ENCODE results near the gene GCDH.

- TF ChIP-seq, protein P1, sequence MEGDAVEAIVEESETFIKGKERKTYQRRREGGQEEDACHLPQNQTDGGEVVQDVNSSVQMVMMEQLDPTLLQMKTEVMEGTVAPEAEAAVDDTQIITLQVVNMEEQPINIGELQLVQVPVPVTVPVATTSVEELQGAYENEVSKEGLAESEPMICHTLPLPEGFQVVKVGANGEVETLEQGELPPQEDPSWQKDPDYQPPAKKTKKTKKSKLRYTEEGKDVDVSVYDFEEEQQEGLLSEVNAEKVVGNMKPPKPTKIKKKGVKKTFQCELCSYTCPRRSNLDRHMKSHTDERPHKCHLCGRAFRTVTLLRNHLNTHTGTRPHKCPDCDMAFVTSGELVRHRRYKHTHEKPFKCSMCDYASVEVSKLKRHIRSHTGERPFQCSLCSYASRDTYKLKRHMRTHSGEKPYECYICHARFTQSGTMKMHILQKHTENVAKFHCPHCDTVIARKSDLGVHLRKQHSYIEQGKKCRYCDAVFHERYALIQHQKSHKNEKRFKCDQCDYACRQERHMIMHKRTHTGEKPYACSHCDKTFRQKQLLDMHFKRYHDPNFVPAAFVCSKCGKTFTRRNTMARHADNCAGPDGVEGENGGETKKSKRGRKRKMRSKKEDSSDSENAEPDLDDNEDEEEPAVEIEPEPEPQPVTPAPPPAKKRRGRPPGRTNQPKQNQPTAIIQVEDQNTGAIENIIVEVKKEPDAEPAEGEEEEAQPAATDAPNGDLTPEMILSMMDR (IDR thresholded peaks at IDR 0.05) = no peak
- TF ChIP-seq POLR2AphosphoS5 (IDR thresholded peaks at IDR 0.05) = no peak
Observed at GRCh38 chr19:12868540-12869112, 22.3 kb upstream of the GCDH start.
